Rectal smooth muscle tissue (tissue), 1 donor: ENCODE results near the gene SELENOK.
"Not testable (repeated sequence)": the region's sequence is repeated elsewhere in the genome, so short reads cannot be mapped to it uniquely, and the experiment has no call there.

Source experiments
- H3K27ac ChIP-seq: one replicate; pipeline ENCODE4 v1.7.0; 2013; ENCODE audit warnings: low read depth, low read length, inconsistent platforms
- H3K27me3 ChIP-seq: one replicate; pipeline ENCODE4 v1.7.0; 2013; ENCODE audit warnings: low read length; ENCODE audit not compliant: control insufficient read depth, insufficient read depth
- H3K36me3 ChIP-seq: one replicate; pipeline ENCODE4 v1.7.0; 2013; ENCODE audit warnings: low read length; ENCODE audit not compliant: control insufficient read depth, insufficient read depth
- H3K4me1 ChIP-seq: one replicate; pipeline ENCODE4 v1.7.0; 2013; ENCODE audit warnings: low read length; ENCODE audit not compliant: control insufficient read depth, insufficient read depth
- H3K4me3 ChIP-seq: one replicate; pipeline ENCODE4 v1.7.0; 2013; ENCODE audit warnings: low read length
- H3K9ac ChIP-seq: one replicate; pipeline ENCODE4 v1.7.0; 2013; ENCODE audit warnings: low read length

SELENOK gene

GRCh38 chr3:53891497-53892285, at the start of gene SELENOK:
TSS of gene SELENOK (minus strand) at chr3:53891859.
- H3K36me3 ChIP-seq, result no peaks in the 10 kb centered on the region
- no peaks in the 10 kb centered on the region for H3K27me3 ChIP-seq
- peak within 1 kb of the TSS; percentile 98 for H3K9ac ChIP-seq
- peak within 1 kb of the TSS; percentile 96 for H3K4me3 ChIP-seq
- H3K27ac ChIP-seq, result peak within 1 kb of the TSS; percentile 90
- H3K4me1 ChIP-seq, result peaks cover 11% of the 10 kb centered on the region

- H3K4me1 ChIP-seq, result no peaks in the 10 kb centered on the region
- H3K9ac ChIP-seq, result no peak overlapping the region
- H3K4me3 ChIP-seq, result no peak overlapping the region
- H3K36me3 ChIP-seq, result no peaks in the 10 kb centered on the region
- H3K27ac ChIP-seq, result no peak overlapping the region
- no peaks in the 10 kb centered on the region for H3K27me3 ChIP-seq
Observed at GRCh38 chr3:53941184-53941583, 49.5 kb upstream of the SELENOK start.

GRCh38 chr3:53940623-53941022, 49.0 kb upstream of the SELENOK start:
- H3K9ac ChIP-seq, result no peak overlapping the region
- no peaks in the 10 kb centered on the region for H3K27me3 ChIP-seq
- no peaks in the 10 kb centered on the region for H3K36me3 ChIP-seq
- no peak overlapping the region for H3K4me3 ChIP-seq
- H3K4me1 ChIP-seq, result no peaks in the 10 kb centered on the region
- no peak overlapping the region for H3K27ac ChIP-seq

GRCh38 chr3:53939813-53940212, 48.2 kb upstream of the SELENOK start:
- no peak overlapping the region for H3K9ac ChIP-seq
- H3K27me3 ChIP-seq, result no peaks in the 10 kb centered on the region
- no peaks in the 10 kb centered on the region for H3K4me1 ChIP-seq
- no peak overlapping the region for H3K27ac ChIP-seq
- no peak overlapping the region for H3K4me3 ChIP-seq
- H3K36me3 ChIP-seq, result no peaks in the 10 kb centered on the region

GRCh38 chr3:53939086-53939582, 47.5 kb upstream of the SELENOK start:
- no peaks in the 10 kb centered on the region for H3K36me3 ChIP-seq
- no peak overlapping the region for H3K27ac ChIP-seq
- no peaks in the 10 kb centered on the region for H3K27me3 ChIP-seq
- H3K4me1 ChIP-seq, result no peaks in the 10 kb centered on the region
- H3K4me3 ChIP-seq, result no peak overlapping the region
- no peak overlapping the region for H3K9ac ChIP-seq

- H3K27me3 ChIP-seq, result no peaks in the 10 kb centered on the region
- H3K27ac ChIP-seq, result no peak overlapping the region
- H3K36me3 ChIP-seq, result no peaks in the 10 kb centered on the region
- H3K4me1 ChIP-seq, result no peaks in the 10 kb centered on the region
- H3K9ac ChIP-seq, result no peak overlapping the region
- no peak overlapping the region for H3K4me3 ChIP-seq
Observed at GRCh38 chr3:53938645-53939044, 47.0 kb upstream of the SELENOK start.

GRCh38 chr3:53936347-53936746, 44.7 kb upstream of the SELENOK start:
- Histone ChIP-seq H3K27ac (no peak overlapping the region), H3K4me1 (no peaks in the 10 kb centered on the region), H3K36me3 (no peaks in the 10 kb centered on the region)

GRCh38 chr3:53935283-53935901, 43.7 kb upstream of the SELENOK start:
- Histone ChIP-seq H3K4me1 (no peaks in the 10 kb centered on the region), H3K27ac (no peak overlapping the region), H3K4me3 (no peak overlapping the region), H3K27me3 (no peaks in the 10 kb centered on the region), H3K9ac (no peak overlapping the region), H3K36me3 (no peaks in the 10 kb centered on the region)

More at GRCh38 chr3:53936347-53936746, 44.7 kb upstream of the SELENOK start:
- no peak overlapping the region for H3K9ac ChIP-seq
- H3K27me3 ChIP-seq, result no peaks in the 10 kb centered on the region
- no peak overlapping the region for H3K4me3 ChIP-seq

- not testable (repeated sequence) for H3K4me1 ChIP-seq, H3K9ac ChIP-seq, H3K4me3 ChIP-seq, H3K27ac ChIP-seq, H3K27me3 ChIP-seq, H3K36me3 ChIP-seq
Observed at GRCh38 chr3:53927208-53927872, 35.7 kb upstream of the SELENOK start.

- no peaks in the 10 kb centered on the region for H3K36me3 ChIP-seq
- H3K4me1 ChIP-seq, result no peaks in the 10 kb centered on the region
- H3K27me3 ChIP-seq, result no peaks in the 10 kb centered on the region
- H3K4me3 ChIP-seq, result no peak overlapping the region
- no peak overlapping the region for H3K9ac ChIP-seq
- H3K27ac ChIP-seq, result no peak overlapping the region
Observed at GRCh38 chr3:53921296-53921695, 29.6 kb upstream of the SELENOK start.

GRCh38 chr3:53919741-53920140, 28.1 kb upstream of the SELENOK start:
- Histone ChIP-seq H3K4me1 (no peaks in the 10 kb centered on the region), H3K27ac (no peak overlapping the region), H3K9ac (no peak overlapping the region), H3K27me3 (no peaks in the 10 kb centered on the region), H3K4me3 (no peak overlapping the region), H3K36me3 (no peaks in the 10 kb centered on the region)

- Histone ChIP-seq H3K36me3 (no peaks in the 10 kb centered on the region), H3K4me3 (no peak overlapping the region), H3K27ac (no peak overlapping the region), H3K9ac (no peak overlapping the region), H3K4me1 (no peaks in the 10 kb centered on the region), H3K27me3 (no peaks in the 10 kb centered on the region)
Observed at GRCh38 chr3:53913401-53913800, 21.7 kb upstream of the SELENOK start.
